ENCODE measurements around the gene LRFN4.

- no peak for TF ChIP-seq CTCF (IDR thresholded peaks at IDR 0.05; ENCODE audit: insufficient read depth, low read length, poor library complexity, severe bottlenecking)
- no peak for TF ChIP-seq EZH2phosphoT487 (conservative IDR thresholded peaks at IDR 0.05; ENCODE audit: low read length)
These were observed 6.7 kb downstream of the LRFN4 start for GRCh38 chr11:66863428-66864125.
